Keratinocyte (primary cell): Measurements from ENCODE around the gene ZNF549.

Experiments
- EZH2 ChIP-seq: IDR thresholded peaks from one replicate; pipeline ENCODE4 v1.6.1; 2012; ENCODE audit warnings: inconsistent platforms, mild to moderate bottlenecking, low read length, moderate library complexity
- TF ChIP-seq, protein P1 (sequence below), 3 experiments: IDR thresholded peaks in 1 of 3; conservative IDR thresholded peaks in 1 of 3; optimal IDR thresholded peaks in 1 of 3; 2 replicates in 2 of 3; 3 replicates in 1 of 3; pipeline versions ENCODE3 to v1.5.1; 2011; ENCODE audit warnings: low read length in 3 of 3, mild to moderate bottlenecking in 3 of 3, moderate library complexity in 2 of 3, control low read depth in 1 of 3, inconsistent platforms in 1 of 3; ENCODE audit not compliant: insufficient read depth in 2 of 3; ENCODE audit errors: extremely low read depth in 1 of 3

DNA sequence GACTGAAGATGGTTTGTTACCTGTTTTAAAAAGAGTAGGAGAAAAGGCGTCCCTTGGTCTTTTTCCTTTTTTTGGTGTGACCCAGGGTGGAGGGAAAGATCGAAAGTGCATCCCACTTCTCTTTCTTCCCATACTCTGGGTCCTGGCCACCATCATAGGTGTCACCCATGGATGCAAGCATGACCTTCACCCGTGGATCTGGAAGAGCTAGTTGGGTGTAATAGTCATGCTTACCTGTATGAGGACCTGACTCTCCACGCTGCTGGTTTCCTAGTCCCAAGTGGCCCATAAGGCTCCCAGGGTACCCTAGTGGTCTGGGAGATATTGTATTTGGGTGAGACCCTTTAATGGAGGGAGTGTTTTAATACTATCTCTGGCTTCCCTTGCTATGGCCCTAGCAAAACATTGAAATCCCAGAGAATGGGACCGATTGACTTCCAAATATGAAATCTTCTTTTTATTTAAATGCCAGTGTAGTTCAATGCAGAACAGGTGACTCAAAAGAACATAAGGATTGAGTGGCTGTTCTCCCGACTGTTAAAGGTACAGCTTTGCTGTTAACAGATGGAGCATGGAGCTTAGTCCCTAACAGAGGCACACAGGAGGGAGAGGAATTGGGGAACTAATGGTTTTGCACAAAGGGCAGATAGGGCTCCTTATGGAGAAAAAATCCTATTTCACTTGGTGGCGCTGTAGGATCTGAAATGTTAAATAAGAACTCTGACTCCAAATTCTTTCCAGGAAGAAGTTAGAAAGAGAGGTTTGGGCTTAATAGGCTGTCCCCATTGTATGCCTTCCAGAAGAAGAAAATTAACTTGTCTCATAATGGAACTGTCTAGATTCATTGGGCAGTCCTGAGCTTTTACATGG lies 39.5 kb downstream of the ZNF549 start:
- TF ChIP-seq, protein P1, sequence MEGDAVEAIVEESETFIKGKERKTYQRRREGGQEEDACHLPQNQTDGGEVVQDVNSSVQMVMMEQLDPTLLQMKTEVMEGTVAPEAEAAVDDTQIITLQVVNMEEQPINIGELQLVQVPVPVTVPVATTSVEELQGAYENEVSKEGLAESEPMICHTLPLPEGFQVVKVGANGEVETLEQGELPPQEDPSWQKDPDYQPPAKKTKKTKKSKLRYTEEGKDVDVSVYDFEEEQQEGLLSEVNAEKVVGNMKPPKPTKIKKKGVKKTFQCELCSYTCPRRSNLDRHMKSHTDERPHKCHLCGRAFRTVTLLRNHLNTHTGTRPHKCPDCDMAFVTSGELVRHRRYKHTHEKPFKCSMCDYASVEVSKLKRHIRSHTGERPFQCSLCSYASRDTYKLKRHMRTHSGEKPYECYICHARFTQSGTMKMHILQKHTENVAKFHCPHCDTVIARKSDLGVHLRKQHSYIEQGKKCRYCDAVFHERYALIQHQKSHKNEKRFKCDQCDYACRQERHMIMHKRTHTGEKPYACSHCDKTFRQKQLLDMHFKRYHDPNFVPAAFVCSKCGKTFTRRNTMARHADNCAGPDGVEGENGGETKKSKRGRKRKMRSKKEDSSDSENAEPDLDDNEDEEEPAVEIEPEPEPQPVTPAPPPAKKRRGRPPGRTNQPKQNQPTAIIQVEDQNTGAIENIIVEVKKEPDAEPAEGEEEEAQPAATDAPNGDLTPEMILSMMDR (optimal IDR thresholded peaks at IDR 0.05 in 1 of 3, IDR thresholded peaks at IDR 0.05 in 1 of 3, conservative IDR thresholded peaks at IDR 0.05 in 1 of 3; ENCODE audit: extremely low read depth in 1 of 3, insufficient read depth in 2 of 3, low read length in 3 of 3): no peak
- no peak for TF ChIP-seq EZH2
